ENCODE results near the gene ZNF521.

ZNF521 gene

GRCh38 chr18:25077038-25077943, 274.7 kb downstream of the ZNF521 start:
- DNase-seq (ENCODE audit: low read depth in 2 of 2), result peak; percentile 40 to 51

- DNase-seq (ENCODE audit: low read depth in 2 of 2), result peak; percentile 58 to 60
These were observed 276.2 kb downstream of the ZNF521 start for GRCh38 chr18:25075783-25076182.

GRCh38 chr18:25075331-25075730, 276.6 kb downstream of the ZNF521 start:
- no peak for DNase-seq (ENCODE audit: low read depth in 2 of 2)

- no peak for DNase-seq (ENCODE audit: low read depth in 2 of 2)
These were observed 277.0 kb downstream of the ZNF521 start for GRCh38 chr18:25074925-25075324.

GRCh38 chr18:25072205-25072604, 279.8 kb downstream of the ZNF521 start:
- no peak for DNase-seq (ENCODE audit: low read depth in 2 of 2)

GRCh38 chr18:25067275-25068025, 284.5 kb downstream of the ZNF521 start:
- no peak for DNase-seq (ENCODE audit: low read depth in 2 of 2)

GRCh38 chr18:25066516-25066915, 285.4 kb downstream of the ZNF521 start:
- no peak for DNase-seq (ENCODE audit: low read depth in 2 of 2)

- no peak for DNase-seq (ENCODE audit: low read depth in 2 of 2)
These were observed 289.2 kb downstream of the ZNF521 start for GRCh38 chr18:25062720-25063119.

GRCh38 chr18:25061395-25061794, 290.6 kb downstream of the ZNF521 start:
- no peak for DNase-seq (ENCODE audit: low read depth in 2 of 2)

- no peak for DNase-seq (ENCODE audit: low read depth in 2 of 2)
These were observed 293.4 kb downstream of the ZNF521 start for GRCh38 chr18:25058521-25058920.

GRCh38 chr18:25057491-25058050, 294.4 kb downstream of the ZNF521 start:
- DNase-seq (ENCODE audit: low read depth in 2 of 2), result no peak

GRCh38 chr18:25056429-25056828, 295.5 kb downstream of the ZNF521 start:
- no peak for DNase-seq (ENCODE audit: low read depth in 2 of 2)

GRCh38 chr18:25055076-25055475, 296.9 kb downstream of the ZNF521 start:
- DNase-seq (ENCODE audit: low read depth in 2 of 2), result no peak

GRCh38 chr18:25053466-25053865, 298.5 kb downstream of the ZNF521 start:
- DNase-seq (ENCODE audit: low read depth in 2 of 2), result no peak

GRCh38 chr18:25052511-25052921, 299.4 kb downstream of the ZNF521 start:
- DNase-seq (ENCODE audit: low read depth in 2 of 2), result peak in 1 of 2 experiments; percentile 19

- DNase-seq (ENCODE audit: low read depth in 2 of 2), result no peak
These were observed 301.4 kb downstream of the ZNF521 start for GRCh38 chr18:25050605-25051004.

- DNase-seq (ENCODE audit: low read depth in 2 of 2), result no peak
These were observed 304.0 kb downstream of the ZNF521 start for GRCh38 chr18:25047983-25048382.

- DNase-seq (ENCODE audit: low read depth in 2 of 2), result no peak
These were observed 304.5 kb downstream of the ZNF521 start for GRCh38 chr18:25047421-25047820.

GRCh38 chr18:25044694-25045093, 307.3 kb downstream of the ZNF521 start:
- no peak for DNase-seq (ENCODE audit: low read depth in 2 of 2)

- DNase-seq (ENCODE audit: low read depth in 2 of 2), result no peak
These were observed 308.9 kb downstream of the ZNF521 start for GRCh38 chr18:25043104-25043503.

- DNase-seq (ENCODE audit: low read depth in 2 of 2), result no peak
These were observed 309.3 kb downstream of the ZNF521 start for GRCh38 chr18:25042641-25043051.

GRCh38 chr18:25039781-25040180, 312.2 kb downstream of the ZNF521 start:
- no peak for DNase-seq (ENCODE audit: low read depth in 2 of 2)

Measured in fibroblast of skin of left biceps (primary cell).